ENCODE data around the gene UQCC2. TPM values are rescaled to one million over a fixed set of nuclear protein-coding genes. Genes with fewer than 3 reads are reported as not detected.

The UQCC2 gene
- total and polyA plus RNA-seq, 2 of the 8 experiments (the other 6 are each of a cell fraction or from before 2014, with no cell fraction given) = 52.1 to 104 TPM

- Histone ChIP-seq H4K91ac (replicated peaks; ENCODE audit: insufficient read length, low read length) (no peak overlapping the region), H3K79me1 (ENCODE audit: low read depth, low read length) (no peaks in the 10 kb centered on the region), H3K4me1 (replicated peaks in 1 of 4; ENCODE audit: control insufficient read depth in 3 of 4, insufficient read depth in 4 of 4, low read length in 3 of 4) (0 out of 7 replicates have a peak, but pooled peaks cover 0 to under 1% (median 0%) of the 10 kb centered on the region in 4 experiments), H2BK15ac (ENCODE audit: low read length) (no peak overlapping the region), H3K23ac (ENCODE audit: insufficient read length) (no peak overlapping the region), H2BK12ac (ENCODE audit: low read depth, low read length) (no peak overlapping the region), H3K79me2 (ENCODE audit: control insufficient read depth in 1 of 2, insufficient read depth in 2 of 2, low read length in 2 of 2) (no peaks in the 10 kb centered on the region), H3K27ac (ENCODE audit: low read depth, low read length) (no peak overlapping the region), H3K23me2 (ENCODE audit: low read depth, low read length) (no peaks in the 10 kb centered on the region), H3K9me3 (ENCODE audit: insufficient read depth in 2 of 2, low read depth in 1 of 2, low read length in 1 of 2) (no peaks in the 10 kb centered on the region), H2BK5ac (ENCODE audit: low read depth, low read length) (no peak overlapping the region), H3K56ac (replicated peaks; ENCODE audit: insufficient read length, low read depth, low read length) (no peak overlapping the region), H2BK20ac (ENCODE audit: low read length) (0 out of 2 replicates have a peak overlapping the region, but pooled peaks have one; percentile 13), H4K20me1 (replicated peaks in 1 of 2; ENCODE audit: control insufficient read depth in 1 of 2, insufficient read depth in 2 of 2, low read length in 2 of 2) (no peaks in the 10 kb centered on the region), H3K4me2 (ENCODE audit: insufficient read depth in 1 of 2, low read depth in 2 of 2, low read length in 2 of 2) (no peak overlapping the region), H3K36me3 (ENCODE audit: control insufficient read depth in 2 of 4, insufficient read depth in 4 of 4, low read length in 3 of 4) (no peaks in the 10 kb centered on the region), H3K14ac (ENCODE audit: insufficient read length) (no peak overlapping the region), H4K5ac (ENCODE audit: insufficient read length, low read depth, low read length) (no peak overlapping the region), H4K8ac (ENCODE audit: extremely low read depth, insufficient read depth, low read length) (no peak overlapping the region), H2BK120ac (replicated peaks; ENCODE audit: low read depth, low read length) (no peak overlapping the region), H2AK5ac (ENCODE audit: low read depth, low read length) (no peak overlapping the region), H3K18ac (ENCODE audit: extremely low read depth, low read length) (no peak overlapping the region), H3K9ac (replicated peaks in 1 of 4; ENCODE audit: extremely low read depth in 1 of 4, low read depth in 3 of 4, low read length in 3 of 4) (no peak overlapping the region), H2AFZ (ENCODE audit: low read length) (no peak overlapping the region), H3K4ac (replicated peaks; ENCODE audit: insufficient read length, low read depth, low read length) (no peak overlapping the region), H3K4me3 (ENCODE audit: extremely low read depth in 1 of 4, insufficient read depth in 2 of 4, low read depth in 3 of 4, low read length in 4 of 4) (no peak overlapping the region), H3K27me3 (replicated peaks in 1 of 4; ENCODE audit: control insufficient read depth in 3 of 4, extremely low read depth in 1 of 4, insufficient read depth in 3 of 4, low read length in 3 of 4) (no peaks in the 10 kb centered on the region)
- no peak for TF ChIP-seq ASH2L (IDR thresholded peaks at IDR 0.05; ENCODE audit: low read length)
- TF ChIP-seq ATF2 (IDR thresholded peaks at IDR 0.05; ENCODE audit: low read length) = no peak
- TF ChIP-seq HDAC6 (IDR thresholded peaks at IDR 0.05; ENCODE audit: low read depth, low read length) = no peak
- TF ChIP-seq KDM5A (IDR thresholded peaks at IDR 0.05; ENCODE audit: low read length) = no peak
- FAIRE-seq = no peak
- no peak for DNase-seq (ENCODE audit: low read depth in 1 of 2, low spot score in 2 of 2)
- CTCF ChIA-PET (ENCODE audit: partially characterized antibody) = interaction anchor here (0.6 to 1.3 kb wide), 2 partner anchors 9 to 54 kb away, joined by 3 read pairs; no protein-coding TSS in a partner anchor
- WGBS, 2 experiments (ENCODE audit: extremely low coverage in 1 of 2, insufficient coverage in 1 of 2, insufficient read length in 1 of 2, insufficient replicate concordance in 2 of 2, low coverage in 1 of 2, low lambda C conversion rate in 2 of 2, missing lambda C conversion rate in 1 of 2) = 86% methylated on average over 8 of the region's 8 CpGs; no CpG with 5 or more reads in 1 of the 2 experiments
- POLR2A ChIA-PET (ENCODE audit: partially characterized antibody) = interaction anchor here (0.7 to 3.0 kb wide), 2 partner anchors 16 to 61 kb away, joined by 3 to 10 read pairs; no protein-coding TSS in a partner anchor
These were observed 5.6 kb upstream of the UQCC2 start for GRCh38 chr6:33716890-33717632.
